WTC11 (cell line): Measurements from ENCODE around the gene PPP1R1B.

Experiments used
- CREB1 ChIP-seq: sonication (generic); formaldehyde crosslinking; IDR thresholded peaks from 2 replicates; pipeline ENCODE4 v1.8.0; 2023; ENCODE audit warnings: mild to moderate bottlenecking, missing genetic modification reagents
- CREM ChIP-seq: sonication (generic); formaldehyde crosslinking; IDR thresholded peaks from 2 replicates; pipeline ENCODE4 v1.8.1; 2022; ENCODE audit warnings: mild to moderate bottlenecking, missing genetic modification reagents, moderate library complexity
- E2F5 ChIP-seq: sonication (generic); formaldehyde crosslinking; IDR thresholded peaks from 2 replicates; pipeline ENCODE4 v1.8.1; 2022; ENCODE audit warnings: mild to moderate bottlenecking, moderate library complexity, missing genetic modification reagents
- ESRRA ChIP-seq: sonication (generic); formaldehyde crosslinking; IDR thresholded peaks from 2 replicates; pipeline ENCODE4 v1.8.1; 2022; ENCODE audit warnings: mild to moderate bottlenecking, missing genetic modification reagents, borderline replicate concordance
- NFATC4 ChIP-seq: fragments of 250-450 bp; sonication (Bioruptor Pico); IDR thresholded peaks from 2 replicates; pipeline ENCODE4 v1.9.0; 2021; ENCODE audit warnings: mild to moderate bottlenecking
- SMAD3 ChIP-seq: sonication (generic); formaldehyde crosslinking; IDR thresholded peaks from 2 replicates; pipeline ENCODE4 v1.8.0; 2022; ENCODE audit warnings: missing genetic modification reagents, mild to moderate bottlenecking, borderline replicate concordance
- SP1 ChIP-seq: sonication (generic); formaldehyde crosslinking; conservative IDR thresholded peaks from 2 replicates; pipeline ENCODE4 v1.8.1; 2022; ENCODE audit warnings: missing genetic modification reagents
- TF ChIP-seq, protein P1 (sequence below): fragments of 200-600 bp; IDR thresholded peaks from 2 replicates; pipeline ENCODE4 v1.8.0; 2022; ENCODE audit warnings: antibody characterized with exemption
- TF ChIP-seq, protein P2 (sequence below): sonication (generic); formaldehyde crosslinking; IDR thresholded peaks from 2 replicates; pipeline ENCODE4 v1.8.1; 2023; ENCODE audit warnings: mild to moderate bottlenecking, missing genetic modification reagents, moderate library complexity
- TF ChIP-seq, protein P3 (sequence below): sonication (generic); formaldehyde crosslinking; IDR thresholded peaks from 2 replicates; pipeline ENCODE4 v1.8.1; 2022; ENCODE audit warnings: missing genetic modification reagents, borderline replicate concordance

DNA sequence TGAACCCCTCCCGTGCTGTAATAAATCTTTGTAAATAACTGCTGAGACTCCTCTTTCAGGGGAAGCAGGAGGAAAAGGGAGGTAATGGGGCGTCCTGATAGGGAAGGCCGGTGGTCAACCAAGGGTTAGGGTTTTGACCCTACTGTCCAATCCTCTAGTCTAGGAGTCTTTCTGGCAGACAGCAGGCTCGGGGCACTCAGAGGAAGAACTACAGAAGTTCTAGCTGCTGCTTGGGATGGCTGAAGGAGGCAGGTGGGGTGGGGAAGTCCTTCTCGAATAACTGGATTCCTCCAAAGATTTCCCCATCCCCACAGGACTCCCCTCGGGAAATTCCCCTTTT is 9.8 kb downstream of the PPP1R1B start:
- TF ChIP-seq, protein P1, sequence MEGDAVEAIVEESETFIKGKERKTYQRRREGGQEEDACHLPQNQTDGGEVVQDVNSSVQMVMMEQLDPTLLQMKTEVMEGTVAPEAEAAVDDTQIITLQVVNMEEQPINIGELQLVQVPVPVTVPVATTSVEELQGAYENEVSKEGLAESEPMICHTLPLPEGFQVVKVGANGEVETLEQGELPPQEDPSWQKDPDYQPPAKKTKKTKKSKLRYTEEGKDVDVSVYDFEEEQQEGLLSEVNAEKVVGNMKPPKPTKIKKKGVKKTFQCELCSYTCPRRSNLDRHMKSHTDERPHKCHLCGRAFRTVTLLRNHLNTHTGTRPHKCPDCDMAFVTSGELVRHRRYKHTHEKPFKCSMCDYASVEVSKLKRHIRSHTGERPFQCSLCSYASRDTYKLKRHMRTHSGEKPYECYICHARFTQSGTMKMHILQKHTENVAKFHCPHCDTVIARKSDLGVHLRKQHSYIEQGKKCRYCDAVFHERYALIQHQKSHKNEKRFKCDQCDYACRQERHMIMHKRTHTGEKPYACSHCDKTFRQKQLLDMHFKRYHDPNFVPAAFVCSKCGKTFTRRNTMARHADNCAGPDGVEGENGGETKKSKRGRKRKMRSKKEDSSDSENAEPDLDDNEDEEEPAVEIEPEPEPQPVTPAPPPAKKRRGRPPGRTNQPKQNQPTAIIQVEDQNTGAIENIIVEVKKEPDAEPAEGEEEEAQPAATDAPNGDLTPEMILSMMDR, result no peak
- TF ChIP-seq, protein P2, sequence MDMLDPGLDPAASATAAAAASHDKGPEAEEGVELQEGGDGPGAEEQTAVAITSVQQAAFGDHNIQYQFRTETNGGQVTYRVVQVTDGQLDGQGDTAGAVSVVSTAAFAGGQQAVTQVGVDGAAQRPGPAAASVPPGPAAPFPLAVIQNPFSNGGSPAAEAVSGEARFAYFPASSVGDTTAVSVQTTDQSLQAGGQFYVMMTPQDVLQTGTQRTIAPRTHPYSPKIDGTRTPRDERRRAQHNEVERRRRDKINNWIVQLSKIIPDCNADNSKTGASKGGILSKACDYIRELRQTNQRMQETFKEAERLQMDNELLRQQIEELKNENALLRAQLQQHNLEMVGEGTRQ (CRISPR knock-in tag), result no peak
- TF ChIP-seq, protein P3, sequence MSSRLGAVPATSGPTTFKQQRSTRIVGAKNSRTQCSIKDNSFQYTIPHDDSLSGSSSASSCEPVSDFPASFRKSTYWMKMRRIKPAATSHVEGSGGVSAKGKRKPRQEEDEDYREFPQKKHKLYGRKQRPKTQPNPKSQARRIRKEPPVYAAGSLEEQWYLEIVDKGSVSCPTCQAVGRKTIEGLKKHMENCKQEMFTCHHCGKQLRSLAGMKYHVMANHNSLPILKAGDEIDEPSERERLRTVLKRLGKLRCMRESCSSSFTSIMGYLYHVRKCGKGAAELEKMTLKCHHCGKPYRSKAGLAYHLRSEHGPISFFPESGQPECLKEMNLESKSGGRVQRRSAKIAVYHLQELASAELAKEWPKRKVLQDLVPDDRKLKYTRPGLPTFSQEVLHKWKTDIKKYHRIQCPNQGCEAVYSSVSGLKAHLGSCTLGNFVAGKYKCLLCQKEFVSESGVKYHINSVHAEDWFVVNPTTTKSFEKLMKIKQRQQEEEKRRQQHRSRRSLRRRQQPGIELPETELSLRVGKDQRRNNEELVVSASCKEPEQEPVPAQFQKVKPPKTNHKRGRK (CRISPR knock-in tag), result no peak
- TF ChIP-seq CREB1 (CRISPR knock-in tag), result no peak
- no peak for TF ChIP-seq ESRRA (CRISPR knock-in tag)
- TF ChIP-seq SMAD3, result no peak
- TF ChIP-seq CREM, result no peak
- no peak for TF ChIP-seq E2F5 (CRISPR knock-in tag)
- TF ChIP-seq SP1 (CRISPR knock-in tag), result no peak
- TF ChIP-seq NFATC4 (CRISPR knock-in tag), result no peak
